IPS-NIHi7 (cell line): ENCODE data around the gene ERC2.
A peak's percentile ranks its signal among the peaks of the same experiment; 100 is the strongest.

Experiments used
- DNase-seq: peaks from one replicate; pipeline ENCODE4 v3.0.0; 2012; ENCODE audit warnings: mixed read lengths; ENCODE audit errors: extremely low spot score

ERC2 gene

GRCh38 chr3:55934771-55935170 lies 533.5 kb downstream of the ERC2 start:
- no peak for DNase-seq

GRCh38 chr3:55929154-55929869 lies 539.0 kb downstream of the ERC2 start:
- no peak for DNase-seq

GRCh38 chr3:55923626-55924025 lies 544.6 kb downstream of the ERC2 start:
- DNase-seq = no peak

GRCh38 chr3:55923207-55923606 lies 545.1 kb downstream of the ERC2 start:
- DNase-seq = no peak

GRCh38 chr3:55912880-55913279 lies 555.4 kb downstream of the ERC2 start:
- DNase-seq = no peak

GRCh38 chr3:55911266-55911665 lies 557.0 kb downstream of the ERC2 start:
- DNase-seq = no peak

- no peak for DNase-seq
These were observed 557.7 kb downstream of the ERC2 start for GRCh38 chr3:55910543-55910942.

- DNase-seq = no peak
These were observed 558.9 kb downstream of the ERC2 start for GRCh38 chr3:55909373-55909772.

GRCh38 chr3:55907616-55908015 lies 560.7 kb downstream of the ERC2 start:
- DNase-seq = no peak

GRCh38 chr3:55906896-55907295 lies 561.4 kb downstream of the ERC2 start:
- no peak for DNase-seq

GRCh38 chr3:55904716-55905115 lies 563.6 kb downstream of the ERC2 start:
- DNase-seq = no peak

- no peak for DNase-seq
These were observed 564.6 kb downstream of the ERC2 start for GRCh38 chr3:55903680-55904079.

- DNase-seq = no peak
These were observed 565.9 kb downstream of the ERC2 start for GRCh38 chr3:55902221-55902900.

- peak; percentile 67 for DNase-seq
These were observed 568.4 kb downstream of the ERC2 start for GRCh38 chr3:55899887-55900286.

- peak; percentile 61 for DNase-seq
These were observed 570.6 kb downstream of the ERC2 start for GRCh38 chr3:55897573-55898224.

GRCh38 chr3:55895897-55896566 lies 572.2 kb downstream of the ERC2 start:
- DNase-seq = no peak

- no peak for DNase-seq
These were observed 573.7 kb downstream of the ERC2 start for GRCh38 chr3:55894605-55895004.

GRCh38 chr3:55893045-55893664 lies 575.1 kb downstream of the ERC2 start:
- no peak for DNase-seq

- no peak for DNase-seq
These were observed 577.2 kb downstream of the ERC2 start for GRCh38 chr3:55891106-55891505.

- no peak for DNase-seq
These were observed 579.9 kb downstream of the ERC2 start for GRCh38 chr3:55888282-55888885.

- peak; percentile 57 for DNase-seq
These were observed 582.5 kb downstream of the ERC2 start for GRCh38 chr3:55885721-55886120.
